Cardiac muscle cell (in vitro differentiated cells and primary cell): ENCODE measurements around the gene FHIT. TPM values are rescaled to one million over a fixed set of nuclear protein-coding genes. Genes with fewer than 3 reads are reported as not detected.

Experiments
- DNase-seq, 2 donors: peaks; one replicate each; pipeline versions ENCODE4 v3.0.0 to v3.0.0-alpha.2; 2010 to 2017; ENCODE audit warnings: low read depth in 1 of 2, low spot score in 1 of 2
- H3K27ac ChIP-seq: fragments of 200-600 bp; sonication (generic); 2 replicates; pipeline ENCODE4 v1.5.1; 2016
- H3K27me3 ChIP-seq: fragments of 200-600 bp; sonication (generic); 2 replicates; pipeline ENCODE4 v1.6.0; 2016; ENCODE audit warnings: control low read depth
- H3K36me3 ChIP-seq: fragments of 200-600 bp; sonication (generic); 2 replicates; pipeline ENCODE4 v1.5.1; 2016; ENCODE audit warnings: control low read depth
- H3K4me1 ChIP-seq: fragments of 200-600 bp; sonication (generic); 2 replicates; pipeline ENCODE4 v1.8.1; 2017; ENCODE audit warnings: low read depth, mild to moderate bottlenecking, mixed run types
- H3K4me3 ChIP-seq: fragments of 200-600 bp; sonication (generic); 2 replicates; pipeline ENCODE4 v1.5.1; 2016; ENCODE audit warnings: mild to moderate bottlenecking
- H3K9me3 ChIP-seq: fragments of 200-600 bp; sonication (generic); 2 replicates; pipeline ENCODE4 v1.5.1; 2017; ENCODE audit warnings: low read depth, mild to moderate bottlenecking, control low read depth
- polyA plus RNA-seq: library from polyadenylated mRNA; unstranded; fragments of >200 nt; fragmentation: Nextera tagmentation; extraction: Ambion mirVana; gene quantifications from 2 replicates; pipeline ENCODE4 v1.2.1, GENCODE V29; 2016
- total RNA-seq: library from RNA; depleted of rRNA; stranded (reverse); fragments of >200 nt; gene quantifications from 2 replicates; pipeline ENCODE4 v1.2.3, GENCODE V29; 2016
- TF ChIP-seq, protein P1 (sequence below): IDR thresholded peaks from 2 replicates; pipeline ENCODE4 v1.5.1; 2012; ENCODE audit warnings: low read depth, mild to moderate bottlenecking, low read length

FHIT gene
- total and polyA plus RNA-seq, 2 experiments from 2014 or later: 6.9 to 12.5 TPM

DNA sequence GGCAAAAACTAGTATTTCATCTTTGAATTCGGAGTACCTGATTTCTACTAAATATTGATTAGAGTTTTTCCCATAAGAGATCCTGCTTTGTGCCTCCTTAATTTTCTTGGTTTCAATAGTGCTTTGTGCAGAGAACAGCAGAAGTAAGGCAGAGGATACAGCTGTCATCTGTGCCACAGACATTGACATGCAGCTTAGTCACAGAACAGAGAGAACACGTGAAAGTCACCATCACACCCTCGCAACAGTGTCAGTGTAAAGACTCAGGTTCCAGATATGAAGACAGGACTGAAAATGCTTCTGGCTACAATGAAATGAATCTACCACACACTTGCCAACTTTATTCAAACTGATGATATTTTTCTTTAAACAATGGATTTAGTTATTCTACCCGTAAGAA lies 1258.7 kb downstream of the FHIT start:
- Histone ChIP-seq H3K27me3 (no peaks in the 10 kb centered on the region), H3K36me3 (no peaks in the 10 kb centered on the region), H3K27ac (no peak overlapping the region), H3K4me3 (no peak overlapping the region), H3K9me3 (no peaks in the 10 kb centered on the region), H3K4me1 (no peaks in the 10 kb centered on the region)
- TF ChIP-seq, protein P1, sequence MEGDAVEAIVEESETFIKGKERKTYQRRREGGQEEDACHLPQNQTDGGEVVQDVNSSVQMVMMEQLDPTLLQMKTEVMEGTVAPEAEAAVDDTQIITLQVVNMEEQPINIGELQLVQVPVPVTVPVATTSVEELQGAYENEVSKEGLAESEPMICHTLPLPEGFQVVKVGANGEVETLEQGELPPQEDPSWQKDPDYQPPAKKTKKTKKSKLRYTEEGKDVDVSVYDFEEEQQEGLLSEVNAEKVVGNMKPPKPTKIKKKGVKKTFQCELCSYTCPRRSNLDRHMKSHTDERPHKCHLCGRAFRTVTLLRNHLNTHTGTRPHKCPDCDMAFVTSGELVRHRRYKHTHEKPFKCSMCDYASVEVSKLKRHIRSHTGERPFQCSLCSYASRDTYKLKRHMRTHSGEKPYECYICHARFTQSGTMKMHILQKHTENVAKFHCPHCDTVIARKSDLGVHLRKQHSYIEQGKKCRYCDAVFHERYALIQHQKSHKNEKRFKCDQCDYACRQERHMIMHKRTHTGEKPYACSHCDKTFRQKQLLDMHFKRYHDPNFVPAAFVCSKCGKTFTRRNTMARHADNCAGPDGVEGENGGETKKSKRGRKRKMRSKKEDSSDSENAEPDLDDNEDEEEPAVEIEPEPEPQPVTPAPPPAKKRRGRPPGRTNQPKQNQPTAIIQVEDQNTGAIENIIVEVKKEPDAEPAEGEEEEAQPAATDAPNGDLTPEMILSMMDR: no peak
- DNase-seq: no peak

DNA sequence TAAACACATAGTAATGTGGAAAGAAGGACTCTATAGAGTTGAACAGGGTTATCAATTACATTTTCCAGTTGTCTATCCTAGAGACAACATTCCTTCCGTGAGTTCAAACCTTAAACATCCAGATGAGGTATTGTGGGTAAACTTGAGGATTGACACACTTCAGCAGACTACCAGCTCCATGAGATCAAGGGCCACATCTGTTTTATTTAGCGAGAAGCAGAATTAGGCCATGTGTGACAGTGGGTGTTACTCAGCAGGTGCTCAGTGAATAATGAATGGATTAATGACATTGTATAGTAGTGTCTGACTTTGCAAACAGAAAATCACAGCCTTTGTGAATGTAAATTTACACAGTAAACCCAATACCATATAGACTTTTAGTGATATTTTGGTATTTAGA lies 1260.3 kb downstream of the FHIT start:
- no peak overlapping the region for H3K4me3 ChIP-seq
- no peak overlapping the region for H3K27ac ChIP-seq
- no peak for DNase-seq
- H3K4me1 ChIP-seq: no peaks in the 10 kb centered on the region
- TF ChIP-seq, protein P1: no peak
- no peaks in the 10 kb centered on the region for H3K36me3 ChIP-seq
- no peaks in the 10 kb centered on the region for H3K27me3 ChIP-seq
- no peaks in the 10 kb centered on the region for H3K9me3 ChIP-seq

DNA sequence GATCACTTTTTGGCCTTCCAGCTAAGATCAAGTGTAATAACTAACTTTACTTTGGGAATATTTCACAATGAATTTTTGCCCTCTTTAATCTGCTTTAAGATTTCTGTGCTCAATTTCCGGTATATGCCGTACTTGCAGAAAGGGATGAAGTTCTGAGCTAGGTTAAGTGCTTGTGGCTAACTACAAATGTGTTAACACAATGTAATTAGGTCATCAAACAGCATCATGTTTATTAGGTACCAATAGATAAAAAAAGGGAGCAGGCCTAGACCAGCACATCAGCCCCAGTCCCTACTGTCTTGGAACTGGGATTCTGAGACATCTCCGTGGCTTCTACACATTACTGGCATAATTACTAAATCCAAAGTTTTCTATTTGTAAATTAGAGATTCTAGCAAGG lies 1268.7 kb downstream of the FHIT start:
- no peak for DNase-seq
- H3K27ac ChIP-seq: no peak overlapping the region
- H3K9me3 ChIP-seq: no peaks in the 10 kb centered on the region
- no peaks in the 10 kb centered on the region for H3K36me3 ChIP-seq
- TF ChIP-seq, protein P1: no peak
- no peaks in the 10 kb centered on the region for H3K4me1 ChIP-seq
- H3K27me3 ChIP-seq: no peaks in the 10 kb centered on the region
- H3K4me3 ChIP-seq: no peak overlapping the region

DNA sequence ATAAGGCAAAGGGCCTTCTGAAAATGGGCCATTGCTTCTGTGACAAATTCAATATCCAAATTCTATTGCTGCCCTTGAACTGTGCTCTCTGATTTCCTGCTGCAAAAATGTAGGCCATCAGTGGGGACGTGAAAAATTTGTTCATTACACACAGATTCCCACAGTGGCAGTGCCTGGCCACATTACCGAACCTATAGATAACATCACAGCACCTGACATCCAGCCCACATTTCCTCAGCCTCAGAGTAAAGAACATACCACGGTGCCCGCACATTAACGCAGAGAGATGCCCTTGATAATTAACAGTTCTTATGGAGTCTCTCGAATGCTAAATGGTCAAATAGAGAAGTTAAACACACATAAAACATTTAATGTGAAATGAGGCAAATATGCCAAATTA lies 1269.9 kb downstream of the FHIT start:
- no peak for DNase-seq
- no peaks in the 10 kb centered on the region for H3K36me3 ChIP-seq
- no peaks in the 10 kb centered on the region for H3K4me1 ChIP-seq
- TF ChIP-seq, protein P1: no peak
- no peak overlapping the region for H3K4me3 ChIP-seq
- H3K27me3 ChIP-seq: no peaks in the 10 kb centered on the region
- no peaks in the 10 kb centered on the region for H3K9me3 ChIP-seq
- no peak overlapping the region for H3K27ac ChIP-seq

DNA sequence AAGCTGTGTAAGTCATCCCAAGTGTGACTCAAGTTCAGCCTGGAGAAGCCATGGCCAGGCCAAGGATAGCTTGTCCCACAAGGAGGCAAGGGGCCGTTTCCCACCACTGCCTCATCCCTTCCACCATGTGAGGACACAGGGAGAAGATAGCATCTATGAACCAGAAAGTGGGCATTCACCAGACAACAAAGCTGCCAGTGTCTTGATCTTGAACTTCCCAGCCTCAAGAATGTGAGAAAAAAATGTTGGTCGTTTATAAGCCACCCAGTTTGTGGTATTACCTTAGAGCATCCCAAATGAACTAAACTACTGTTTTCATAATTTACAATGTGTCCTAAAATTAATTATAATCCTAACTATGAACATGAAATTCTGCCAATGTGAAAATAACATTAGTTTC lies 1270.7 kb downstream of the FHIT start:
- H3K9me3 ChIP-seq: no peaks in the 10 kb centered on the region
- TF ChIP-seq, protein P1: no peak
- no peaks in the 10 kb centered on the region for H3K4me1 ChIP-seq

DNA sequence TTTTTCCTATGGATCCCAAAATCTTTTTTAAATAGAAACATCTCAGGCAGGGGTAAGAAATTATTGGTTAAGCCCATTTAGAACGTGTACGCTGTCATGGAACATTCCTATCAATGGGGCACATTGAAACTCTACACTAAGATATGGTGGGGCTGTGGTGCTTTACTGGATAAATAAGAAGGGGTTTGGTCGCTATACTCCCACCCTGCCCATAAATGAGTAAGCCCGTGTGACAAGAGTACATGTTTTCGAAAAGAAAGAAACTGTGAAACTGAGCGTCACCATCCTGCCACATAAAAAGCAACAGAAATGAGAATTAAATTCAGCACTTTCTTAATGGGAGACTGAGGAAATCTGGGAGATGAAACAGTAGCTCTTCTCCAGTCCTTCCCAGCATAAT lies 1271.7 kb downstream of the FHIT start:
- Histone ChIP-seq H3K27ac (no peak overlapping the region), H3K36me3 (no peaks in the 10 kb centered on the region), H3K4me3 (no peak overlapping the region), H3K9me3 (no peaks in the 10 kb centered on the region), H3K27me3 (no peaks in the 10 kb centered on the region), H3K4me1 (no peaks in the 10 kb centered on the region)
- TF ChIP-seq, protein P1: no peak
- DNase-seq: no peak

More for the DNA sequence above, 1270.7 kb downstream of the FHIT start:
- no peak overlapping the region for H3K4me3 ChIP-seq
- no peak overlapping the region for H3K27ac ChIP-seq
- no peaks in the 10 kb centered on the region for H3K27me3 ChIP-seq
- DNase-seq: no peak
- no peaks in the 10 kb centered on the region for H3K36me3 ChIP-seq
